ENCODE data around the gene LILRB1.
"Not testable (repeated sequence)": the region's sequence is repeated elsewhere in the genome, so short reads cannot be mapped to it uniquely, and the experiment has no call there.

Gene LILRB1

DNA sequence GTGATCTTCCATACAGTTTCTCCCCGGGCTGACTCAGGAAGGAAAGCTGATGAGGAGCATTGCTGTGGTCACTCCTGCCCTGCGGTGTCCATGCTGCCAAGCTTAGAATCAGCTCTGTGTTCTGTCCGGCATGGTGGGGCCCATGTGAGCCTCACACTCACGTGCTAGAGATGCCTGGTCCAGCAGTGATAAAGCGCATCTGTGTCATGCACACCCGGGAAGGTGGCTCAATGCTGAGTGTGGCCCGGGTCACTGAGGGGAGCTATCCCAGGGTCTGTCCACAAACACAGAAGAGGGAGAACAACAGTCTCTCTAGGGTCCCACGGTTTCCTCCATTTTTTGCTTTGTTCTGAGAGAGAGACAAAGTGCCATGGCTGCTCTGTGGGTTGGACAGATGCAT is 3.5 kb upstream of the LILRB1 start:
- DNase-seq, result no peak

DNA sequence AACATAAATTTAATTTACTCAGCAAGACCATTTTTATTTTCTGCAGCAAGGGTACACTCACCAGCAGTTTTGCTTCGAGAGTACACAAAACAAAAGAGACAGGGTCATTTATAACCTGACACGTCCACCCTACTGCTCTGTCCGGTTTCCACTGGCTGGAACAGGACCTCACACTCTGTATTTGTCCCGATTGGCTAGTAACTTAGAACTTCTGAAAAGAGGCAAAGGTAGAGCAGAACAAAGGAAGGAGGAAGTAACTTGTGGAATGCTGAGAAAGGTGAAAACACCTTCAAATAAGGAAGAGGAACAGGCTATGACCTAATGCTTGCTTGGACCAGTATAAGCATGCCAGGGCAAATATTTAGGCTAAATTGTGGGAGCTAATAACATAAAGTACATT is 2.4 kb upstream of the LILRB1 start:
- DNase-seq, result not testable (repeated sequence)

DNA sequence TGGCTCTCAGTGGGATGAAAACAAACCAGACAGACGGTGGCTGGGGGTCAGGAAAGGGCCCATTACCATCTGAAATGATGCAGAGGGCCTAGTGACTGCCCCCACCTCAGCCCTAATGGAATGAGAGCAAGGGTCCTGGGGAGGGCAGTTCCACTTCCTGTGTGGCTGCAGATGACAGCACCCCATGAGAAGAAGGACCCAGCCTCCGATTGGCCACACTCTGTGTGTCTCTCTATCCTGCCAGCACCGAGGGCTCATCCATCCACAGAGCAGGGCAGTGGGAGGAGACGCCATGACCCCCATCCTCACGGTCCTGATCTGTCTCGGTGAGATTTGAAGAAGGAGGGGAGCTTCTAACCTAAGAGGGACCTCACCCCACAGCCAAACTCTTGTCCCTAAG is 498 bp downstream of the LILRB1 start:
- DNase-seq, result no peak

DNA sequence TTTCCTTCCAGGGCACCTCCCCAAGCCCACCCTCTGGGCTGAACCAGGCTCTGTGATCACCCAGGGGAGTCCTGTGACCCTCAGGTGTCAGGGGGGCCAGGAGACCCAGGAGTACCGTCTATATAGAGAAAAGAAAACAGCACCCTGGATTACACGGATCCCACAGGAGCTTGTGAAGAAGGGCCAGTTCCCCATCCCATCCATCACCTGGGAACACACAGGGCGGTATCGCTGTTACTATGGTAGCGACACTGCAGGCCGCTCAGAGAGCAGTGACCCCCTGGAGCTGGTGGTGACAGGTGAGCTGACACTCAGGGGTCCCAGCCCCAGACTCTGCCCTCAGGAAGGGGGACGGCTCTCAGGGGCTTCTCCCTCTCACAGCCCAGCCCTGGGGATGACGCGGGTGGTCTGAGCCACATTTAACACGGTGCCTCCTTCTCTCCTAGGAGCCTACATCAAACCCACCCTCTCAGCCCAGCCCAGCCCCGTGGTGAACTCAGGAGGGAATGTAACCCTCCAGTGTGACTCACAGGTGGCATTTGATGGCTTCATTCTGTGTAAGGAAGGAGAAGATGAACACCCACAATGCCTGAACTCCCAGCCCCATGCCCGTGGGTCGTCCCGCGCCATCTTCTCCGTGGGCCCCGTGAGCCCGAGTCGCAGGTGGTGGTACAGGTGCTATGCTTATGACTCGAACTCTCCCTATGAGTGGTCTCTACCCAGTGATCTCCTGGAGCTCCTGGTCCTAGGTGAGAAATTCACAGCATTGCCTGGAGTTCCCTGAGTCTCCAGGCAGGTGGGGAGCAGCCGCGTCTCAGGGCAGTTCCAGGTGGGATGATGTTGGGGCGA is 1.4 kb downstream of the LILRB1 start:
- DNase-seq, result not testable (repeated sequence)

DNA sequence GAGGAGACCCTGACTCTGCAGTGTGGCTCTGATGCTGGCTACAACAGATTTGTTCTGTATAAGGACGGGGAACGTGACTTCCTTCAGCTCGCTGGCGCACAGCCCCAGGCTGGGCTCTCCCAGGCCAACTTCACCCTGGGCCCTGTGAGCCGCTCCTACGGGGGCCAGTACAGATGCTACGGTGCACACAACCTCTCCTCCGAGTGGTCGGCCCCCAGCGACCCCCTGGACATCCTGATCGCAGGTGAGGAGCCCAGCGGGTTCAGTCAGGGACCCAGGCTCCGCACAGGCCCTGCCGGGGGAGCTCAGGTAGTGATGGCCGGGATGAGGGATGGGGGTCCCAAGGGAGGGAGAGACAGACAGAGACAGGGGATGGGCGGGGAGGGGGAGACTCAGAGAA is 2.2 kb downstream of the LILRB1 start:
- not testable (repeated sequence) for DNase-seq

DNA sequence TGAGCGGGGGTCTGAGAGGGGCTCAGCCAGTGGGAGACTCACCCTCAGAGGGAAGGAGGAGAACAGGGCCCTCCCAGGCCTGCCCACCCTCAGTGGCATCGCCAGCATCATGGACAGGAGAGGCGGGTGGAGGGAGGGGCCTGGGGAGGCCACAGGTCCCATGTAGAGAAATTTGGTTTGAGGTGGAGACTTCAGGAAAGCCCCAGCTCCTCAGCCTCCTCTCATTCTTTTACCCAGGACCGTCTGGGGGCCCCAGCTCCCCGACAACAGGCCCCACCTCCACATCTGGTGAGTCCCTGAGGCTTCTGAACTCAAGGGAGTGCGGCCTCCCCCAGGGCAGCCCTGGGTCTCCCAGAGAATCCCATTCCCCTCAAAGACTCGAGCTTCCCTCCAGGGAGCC is 3.1 kb downstream of the LILRB1 start:
- no peak for DNase-seq

DNA sequence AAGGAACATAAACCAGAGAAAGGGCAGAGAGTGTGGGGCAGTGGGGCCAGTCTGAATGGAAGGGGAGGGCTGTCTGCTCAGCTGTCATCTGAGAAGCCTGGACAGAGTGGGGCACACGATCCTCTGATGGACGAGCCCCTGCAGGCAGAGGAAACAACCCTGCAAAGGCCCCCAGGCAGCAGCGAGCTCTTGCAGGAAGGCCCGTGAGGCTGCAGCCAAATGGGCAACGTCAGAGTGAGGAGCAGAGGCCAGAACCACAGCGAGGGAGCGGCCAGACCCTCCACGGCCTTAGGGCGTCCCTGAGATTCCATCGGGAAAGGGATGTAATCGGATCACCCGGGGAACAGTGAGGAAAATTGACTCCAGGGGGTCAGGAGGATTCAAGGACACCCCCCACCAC is 5.8 kb downstream of the LILRB1 start:
- not testable (repeated sequence) for DNase-seq

DNA sequence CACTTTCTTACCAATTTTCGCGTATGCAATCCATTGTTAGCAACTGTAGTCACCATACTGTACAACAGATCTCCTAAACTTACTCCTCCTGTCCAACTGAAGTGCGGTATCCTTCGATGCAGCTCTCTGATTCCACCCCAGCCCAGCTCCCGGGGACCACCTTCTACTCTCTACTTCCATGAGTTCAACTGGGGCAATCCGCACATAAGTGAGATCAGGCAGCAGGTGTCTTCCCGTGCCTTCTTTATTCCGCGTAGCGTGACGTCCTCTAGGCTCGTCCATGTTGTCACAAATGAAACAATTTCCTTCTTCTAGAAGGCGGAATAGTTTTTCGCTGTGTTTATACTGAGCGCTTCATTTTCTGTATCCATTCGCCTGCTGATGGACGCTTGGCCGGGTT is 8.4 kb downstream of the LILRB1 start:
- no peak for DNase-seq

DNA sequence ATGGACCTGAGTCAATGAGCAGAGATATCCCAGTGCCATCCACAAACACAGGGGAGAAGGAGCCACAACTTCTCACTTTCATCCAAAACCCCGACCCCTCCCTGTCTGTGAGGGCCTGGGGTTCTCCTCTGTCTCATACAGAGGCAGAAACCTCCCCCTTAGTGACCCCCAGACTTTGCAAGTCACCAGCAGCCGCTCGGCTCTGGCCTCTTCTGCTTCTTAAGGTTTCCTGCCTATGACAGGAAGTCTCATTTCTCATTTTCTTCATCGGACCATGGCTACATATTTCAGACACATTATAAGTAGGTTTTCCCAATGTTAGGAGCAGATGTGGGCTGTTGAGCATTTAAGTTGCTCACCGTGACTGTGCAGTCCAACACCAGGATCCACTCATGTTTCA is 12.7 kb downstream of the LILRB1 start:
- not testable (repeated sequence) for DNase-seq

DNA sequence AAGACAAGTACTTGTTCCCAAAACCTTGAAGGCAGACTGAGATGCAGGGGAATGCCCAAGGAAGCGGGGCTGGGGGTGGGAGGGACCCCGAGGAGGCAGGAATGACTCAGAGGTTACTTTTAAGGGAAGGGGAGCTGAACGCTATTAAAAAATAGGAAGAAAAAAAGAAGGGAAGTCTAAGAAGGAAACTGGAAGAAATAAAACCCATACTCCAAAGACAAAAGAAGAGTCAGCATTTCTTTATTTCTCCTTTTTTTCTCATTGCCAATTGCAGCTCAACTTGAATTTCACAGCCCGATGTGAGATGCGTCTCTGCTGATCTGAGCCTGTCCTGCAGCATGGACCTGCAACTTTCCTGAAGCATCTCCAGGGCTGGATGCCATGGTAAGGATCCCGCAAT is 13.3 kb downstream of the LILRB1 start:
- DNase-seq, result not testable (repeated sequence)

DNA sequence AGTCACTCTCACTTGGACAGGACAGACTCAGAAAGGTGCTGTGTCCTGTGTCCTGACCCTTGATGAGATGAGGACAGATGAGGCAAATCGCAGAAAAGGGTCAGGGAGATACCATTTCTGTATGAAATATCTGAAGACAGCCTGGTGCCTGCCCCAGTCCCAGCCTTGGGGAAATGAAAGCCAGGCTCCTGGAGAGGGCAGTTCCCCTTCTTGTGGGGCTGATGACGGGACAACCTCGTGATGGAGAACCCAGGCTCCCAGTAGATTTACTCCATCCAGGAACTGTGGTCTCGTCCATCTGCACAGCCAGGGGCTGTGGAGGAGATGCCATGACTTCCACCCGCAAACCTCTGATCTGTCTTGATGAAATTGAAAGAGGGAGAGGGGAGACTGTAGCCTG is 13.8 kb downstream of the LILRB1 start:
- DNase-seq, result no peak

DNA sequence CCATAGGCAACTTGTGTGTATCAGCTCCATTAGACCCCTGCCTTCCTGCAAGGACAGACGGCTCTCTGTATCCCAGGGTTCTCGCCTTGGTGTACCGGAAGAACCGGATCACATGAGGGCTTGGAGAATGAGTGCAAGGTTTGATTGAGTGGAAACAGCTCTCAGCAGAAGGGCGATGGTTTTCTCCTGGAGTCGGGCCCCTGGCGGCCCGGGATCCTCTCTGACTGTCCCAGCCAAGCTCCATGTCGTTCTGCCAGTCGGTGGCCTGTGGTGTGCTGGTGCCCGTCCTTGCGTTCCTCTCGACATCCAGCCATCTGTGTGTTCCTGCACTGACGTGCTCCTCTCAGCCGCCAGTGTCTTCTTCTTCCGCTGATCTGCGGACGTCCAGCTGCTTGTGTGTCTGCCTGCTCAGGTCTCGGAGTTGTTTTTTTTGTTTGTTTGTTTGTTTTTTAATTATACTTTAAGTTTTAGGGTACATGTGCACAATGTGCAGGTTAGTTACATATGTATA is 16.1 kb downstream of the LILRB1 start:
- DNase-seq, result no peak

DNA sequence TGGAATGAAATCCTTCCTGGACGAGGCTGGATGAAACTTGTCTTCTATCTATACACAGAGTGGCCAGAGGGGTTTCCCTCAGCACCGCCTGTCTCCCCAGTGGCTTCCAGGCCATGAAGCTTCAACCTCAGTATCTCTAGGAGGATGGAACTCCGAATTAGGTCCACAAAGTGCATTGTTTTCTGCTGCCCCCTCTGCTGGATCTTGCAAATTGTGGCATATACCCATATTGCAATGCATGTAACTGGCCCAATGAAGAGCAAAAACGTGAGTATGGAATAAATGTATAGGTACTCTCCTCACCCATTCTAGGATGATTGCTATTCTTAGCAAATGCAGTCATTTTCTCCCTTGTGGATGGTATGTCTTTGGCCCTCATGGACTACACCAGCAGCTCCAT is 17.8 kb downstream of the LILRB1 start:
- DNase-seq, result no peak

DNA sequence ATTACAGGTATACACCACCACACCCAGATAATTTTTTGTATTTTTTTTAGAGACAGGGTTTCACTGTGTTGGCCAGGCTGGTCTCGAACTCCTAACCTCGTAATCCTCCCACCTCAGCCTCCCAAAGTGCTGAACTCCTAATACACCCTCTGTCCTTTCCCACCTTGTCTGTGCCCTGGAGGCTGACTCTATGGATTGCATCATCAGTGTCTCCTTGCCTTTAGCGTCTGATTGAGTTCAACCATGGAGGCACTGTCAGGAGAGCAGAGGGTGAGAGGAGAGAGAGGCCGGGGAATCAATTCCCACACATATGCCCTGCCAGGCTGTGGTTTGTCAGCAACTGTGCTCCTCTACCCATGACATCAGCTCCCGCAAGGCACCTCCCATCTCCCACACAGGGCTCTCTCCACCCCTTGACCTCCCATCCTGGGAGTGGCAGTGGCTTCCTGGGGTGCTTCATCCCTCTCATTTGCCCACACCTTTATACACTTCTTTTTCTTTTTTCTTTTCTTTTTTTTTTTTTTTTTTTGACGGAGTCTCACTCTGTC is 19.9 kb downstream of the LILRB1 start:
- DNase-seq, result no peak

DNA sequence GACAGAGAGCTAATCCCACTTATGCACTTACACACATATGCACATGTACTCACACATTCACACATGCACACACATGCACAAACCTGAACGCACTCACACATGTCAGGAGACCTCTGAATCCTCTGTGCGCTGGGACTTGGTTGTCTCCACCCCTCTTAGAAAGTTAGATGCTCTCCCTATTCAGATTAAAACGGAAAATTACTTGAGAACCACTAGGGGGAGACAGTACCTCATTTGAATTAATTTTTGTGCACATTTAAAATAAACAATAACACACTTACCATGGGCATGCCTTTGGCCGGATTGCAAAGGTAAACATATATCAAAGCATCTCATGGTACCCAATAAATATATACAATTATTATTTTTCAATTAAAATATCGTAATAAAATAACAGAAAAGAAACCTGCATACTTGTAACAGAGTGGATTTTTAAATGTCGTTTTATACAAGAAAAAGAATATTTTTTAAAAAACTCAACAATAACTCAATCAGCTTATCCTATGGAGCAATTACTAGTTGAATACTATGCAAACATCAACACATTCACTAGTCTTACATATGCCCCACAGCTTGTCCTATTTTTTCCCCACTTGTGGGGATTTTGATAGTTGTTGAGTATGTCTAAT is 23.0 kb downstream of the LILRB1 start:
- DNase-seq, result no peak

DNA sequence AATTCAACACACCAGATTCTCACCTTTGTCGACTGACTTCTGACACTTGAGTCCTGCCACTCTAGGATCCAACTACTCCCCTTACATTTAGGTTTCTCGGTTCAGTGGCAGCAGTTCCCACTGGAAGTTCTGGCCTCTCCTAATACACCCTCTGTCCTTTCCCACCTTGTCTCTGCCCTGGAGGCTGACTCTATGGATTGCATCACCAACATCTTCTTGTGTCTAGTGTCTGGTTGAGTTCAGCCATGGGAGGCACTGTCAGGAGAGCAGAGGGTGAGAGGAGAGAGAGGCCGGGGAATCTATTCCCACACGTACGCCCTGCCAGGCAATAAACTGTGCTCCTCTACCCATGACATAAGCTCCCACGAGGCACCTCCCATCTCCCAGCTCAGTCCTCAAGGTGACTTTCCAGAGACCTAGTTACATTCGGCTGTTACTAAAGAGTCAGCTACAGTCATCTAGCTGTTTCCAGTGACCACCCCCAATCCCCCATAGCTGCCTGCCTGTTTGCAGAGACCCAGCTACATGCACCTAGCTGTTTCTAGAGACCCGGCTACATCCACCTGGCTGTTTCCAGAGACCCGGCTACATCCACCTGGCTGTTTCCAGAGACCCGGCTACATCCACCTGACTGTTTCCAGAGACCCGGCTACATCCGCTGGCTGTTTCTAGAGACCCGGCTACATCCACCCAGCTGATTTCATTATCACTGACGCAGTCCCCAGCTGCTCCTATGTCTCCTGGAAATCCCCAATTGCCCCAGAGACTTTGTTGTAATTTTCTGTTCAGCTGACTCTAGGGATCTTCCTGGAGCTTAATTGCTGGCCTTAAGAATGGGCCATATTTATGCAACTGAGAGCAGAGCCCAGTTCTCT is 24.4 kb downstream of the LILRB1 start:
- DNase-seq, result no peak

DNA sequence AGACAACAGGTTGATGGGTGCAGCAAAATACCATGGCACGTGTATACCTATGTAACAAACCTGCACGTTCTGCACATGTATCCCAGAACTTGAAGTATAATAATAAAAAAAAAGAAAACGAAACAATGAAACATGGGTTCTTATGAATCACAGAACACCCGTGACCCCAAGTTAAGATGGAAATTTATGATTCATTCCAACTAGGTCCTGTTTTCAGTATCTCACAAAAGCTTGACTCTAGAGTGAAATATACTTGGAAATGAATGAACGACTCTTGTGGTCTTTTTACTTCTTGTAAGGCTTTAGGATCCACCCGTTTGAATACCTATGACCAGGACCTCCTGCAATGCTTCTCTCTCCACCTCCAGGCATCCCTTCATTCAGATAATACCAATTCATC is 29.0 kb downstream of the LILRB1 start:
- no peak for DNase-seq

DNA sequence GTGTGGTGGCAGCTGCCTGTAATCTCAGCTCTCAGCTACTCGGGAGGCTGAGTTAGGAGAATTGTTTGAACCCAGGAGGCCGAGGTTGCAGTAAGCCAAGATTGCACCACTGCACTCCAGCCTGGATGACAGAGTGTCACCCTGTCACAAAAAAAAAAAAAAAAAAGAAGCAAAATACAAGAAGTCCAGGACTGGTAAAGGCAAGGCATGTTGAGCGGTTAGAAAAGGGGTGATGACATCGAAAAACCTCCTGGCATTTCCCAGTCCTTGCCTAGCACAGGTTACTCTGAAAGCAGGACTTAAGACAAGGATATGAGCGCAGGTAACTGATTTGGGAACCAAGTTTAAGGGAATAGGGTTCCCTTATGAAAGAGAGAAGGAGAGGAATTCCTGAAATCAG is 30.0 kb downstream of the LILRB1 start:
- no peak for DNase-seq

DNA sequence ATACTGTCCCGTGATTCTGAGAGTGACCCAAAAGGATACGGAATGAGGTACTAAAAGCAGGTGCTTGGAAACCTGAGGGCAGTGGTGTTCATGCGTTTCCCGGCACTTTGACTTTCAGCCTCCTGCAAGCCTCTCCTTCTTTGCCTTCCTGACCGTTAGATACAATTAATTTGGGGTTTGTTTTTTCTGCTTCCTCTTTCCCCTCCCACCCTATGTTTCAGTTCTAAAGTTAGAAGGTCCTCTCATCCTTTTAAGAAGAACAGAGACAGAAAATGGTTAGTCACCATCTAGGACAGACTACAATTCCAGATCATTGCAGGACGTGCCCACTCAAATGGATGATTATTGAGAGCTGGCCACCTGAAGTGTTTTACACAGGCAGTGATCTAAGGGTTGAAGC is 30.7 kb downstream of the LILRB1 start:
- no peak for DNase-seq

DNA sequence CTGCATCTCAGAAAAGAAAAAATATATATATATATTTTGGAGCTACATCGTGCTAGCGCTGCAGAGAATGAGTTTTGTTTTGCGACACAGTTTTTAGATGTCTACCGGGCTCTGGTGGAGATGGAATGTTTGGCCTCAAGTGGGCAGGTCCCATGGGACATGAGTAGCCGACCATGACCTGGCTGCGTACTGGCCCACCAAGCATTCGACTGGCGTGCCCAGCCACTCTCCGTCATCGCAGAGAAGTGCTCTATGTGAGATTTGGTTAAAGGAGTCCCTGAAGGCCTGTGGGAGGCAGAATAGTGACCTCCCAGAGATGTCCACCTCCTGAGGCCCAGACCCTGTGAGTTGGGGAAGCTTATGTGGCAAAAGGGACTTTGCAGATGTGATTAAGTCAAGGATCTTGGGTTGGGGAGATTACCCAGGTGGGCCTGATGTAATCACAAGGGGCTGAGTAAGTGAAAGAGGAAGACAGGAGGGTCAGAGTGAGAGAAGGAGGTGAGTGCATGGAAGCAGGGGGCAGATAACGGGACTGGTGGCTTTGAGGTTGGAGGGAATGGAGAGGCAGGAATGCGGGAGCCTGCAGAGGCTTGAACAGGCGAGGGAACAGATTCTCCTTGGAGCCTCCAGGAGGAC is 31.7 kb downstream of the LILRB1 start:
- DNase-seq, result no peak

DNA sequence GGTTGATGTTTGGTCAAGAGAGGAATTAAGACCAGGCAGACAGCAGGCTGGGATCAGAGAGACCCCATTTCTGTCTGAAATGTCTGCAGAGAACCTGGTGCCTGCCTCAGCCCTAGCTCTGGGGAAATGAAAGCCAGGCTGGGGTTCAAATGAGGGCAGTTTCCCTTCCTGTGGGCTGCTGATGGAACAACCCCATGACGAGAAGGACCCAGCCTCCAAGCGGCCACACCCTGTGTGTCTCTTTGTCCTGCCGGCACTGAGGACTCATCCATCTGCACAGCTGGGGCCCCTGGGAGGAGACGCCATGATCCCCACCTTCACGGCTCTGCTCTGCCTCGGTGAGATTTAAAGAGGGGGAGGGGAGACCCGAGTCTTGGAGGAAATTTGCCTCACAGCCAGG is 32.4 kb downstream of the LILRB1 start, which contains the start of gene LILRB4:
Gene LILRB4, plus strand, starts transcription at position 256 of the 400 bp plus-strand sequence. Its CDS starts 49 bp downstream, at position 305.
- DNase-seq, result no peak

DNA sequence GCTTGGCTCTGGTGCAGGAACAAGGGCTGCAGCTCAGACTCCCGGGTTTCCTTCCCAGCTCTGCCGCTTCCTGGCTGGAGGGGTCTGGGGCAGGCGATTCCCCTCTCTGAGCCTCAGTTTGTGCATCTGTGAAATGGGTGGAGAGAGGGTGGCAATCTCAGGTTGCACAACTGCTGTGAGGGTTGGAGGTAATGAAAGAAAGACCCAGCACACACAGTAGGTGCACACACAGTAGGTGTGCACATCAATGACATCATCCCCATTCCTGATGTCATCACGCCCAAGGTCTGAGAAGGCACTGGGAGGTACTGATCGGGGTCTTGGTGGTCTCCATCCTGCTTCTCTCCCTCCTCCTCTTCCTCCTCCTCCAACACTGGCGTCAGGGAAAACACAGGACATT is 35.2 kb downstream of the LILRB1 start:
- DNase-seq, result no peak
